Dedifferentiated amniotic fluid mesenchymal stem cell (primary cell): ENCODE results near the gene CD72.
"Not testable (repeated sequence)": the region's sequence is repeated elsewhere in the genome, so short reads cannot be mapped to it uniquely, and the experiment has no call there.

Experiments
- DNase-seq: peaks from one replicate; pipeline ENCODE4 v3.0.0-alpha.2; 2016; ENCODE audit errors: extremely low spot score

Gene CD72

DNA sequence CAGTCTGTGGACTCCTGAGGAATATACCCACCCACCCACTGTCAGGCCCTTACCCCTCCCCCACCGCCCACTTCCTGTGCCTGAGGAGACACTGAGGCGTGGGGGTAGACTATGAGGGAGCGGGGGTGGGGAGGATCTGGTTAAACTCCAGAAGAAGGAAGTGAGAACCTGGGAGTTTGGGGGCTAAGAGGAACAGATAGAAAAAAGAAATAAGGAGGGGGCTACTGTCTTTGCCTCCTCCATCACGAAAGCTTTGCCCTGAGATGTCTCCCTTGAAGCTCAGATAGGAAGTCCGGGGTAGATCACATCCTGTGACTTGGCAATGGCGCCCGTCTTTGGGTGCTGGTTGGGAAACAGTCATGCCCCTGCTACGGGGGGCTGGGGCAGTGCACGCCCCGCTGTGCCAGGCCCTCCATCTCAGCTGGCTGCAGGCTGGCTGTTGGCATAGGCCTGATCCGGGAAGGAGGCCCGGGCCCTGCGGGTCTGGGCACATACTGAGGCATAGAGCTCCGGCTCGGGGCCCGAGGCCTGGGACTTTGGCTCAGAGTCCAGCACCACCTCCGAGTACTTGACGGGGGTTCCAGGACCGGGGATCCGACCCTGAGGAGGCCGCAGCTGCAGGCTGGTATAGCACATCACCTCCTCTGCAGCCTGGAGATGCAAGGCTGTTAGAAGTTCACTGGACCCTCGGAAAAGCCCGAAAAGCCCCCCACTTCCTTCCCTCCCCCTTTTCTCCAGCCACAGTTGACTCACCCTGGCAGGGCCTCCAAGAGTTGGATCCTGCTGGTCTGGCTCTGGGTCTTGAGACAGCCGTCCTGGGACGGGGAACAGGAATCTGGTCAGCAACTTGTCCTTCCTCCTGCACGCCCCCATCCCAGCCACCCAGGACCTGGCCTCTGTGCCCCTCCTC, 31.5 kb upstream of the CD72 start:
- DNase-seq = no peak

DNA sequence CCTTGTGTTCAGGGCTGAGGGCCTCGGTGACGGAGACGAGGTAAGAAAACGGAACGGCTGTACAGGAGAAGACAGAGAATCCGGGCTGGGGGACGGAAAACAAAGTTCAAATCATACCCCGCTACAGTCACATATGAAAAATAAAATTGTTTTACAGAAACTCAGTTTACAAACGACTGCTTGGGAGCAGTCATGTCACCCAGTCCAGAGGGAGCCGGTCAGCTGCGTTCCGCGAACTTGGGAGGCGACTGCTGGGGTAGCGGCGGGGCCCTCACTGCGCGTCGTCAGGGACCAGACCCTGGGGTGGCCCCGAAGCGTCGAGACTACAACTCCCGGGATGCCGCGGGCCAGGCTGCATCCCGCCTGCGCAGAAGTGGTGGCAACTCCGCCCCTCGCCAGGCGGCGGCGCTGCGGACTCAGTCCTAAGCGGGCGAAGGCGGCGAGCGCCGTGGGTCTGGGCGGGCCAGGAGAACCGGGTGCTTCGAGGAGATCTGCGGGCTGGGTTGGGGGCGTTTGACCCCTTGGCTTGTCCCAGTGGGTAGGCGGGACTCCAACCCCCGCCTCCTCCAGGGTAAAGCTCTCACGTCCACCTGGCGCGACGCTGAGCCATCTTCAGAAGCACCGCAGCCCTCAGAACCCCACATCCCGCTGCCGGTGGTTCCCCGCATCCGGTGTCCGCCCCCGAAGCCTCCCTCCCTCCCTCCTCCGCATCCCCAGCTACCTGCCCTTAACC, 28.5 kb upstream of the CD72 start:
- DNase-seq = peak; percentile 92

DNA sequence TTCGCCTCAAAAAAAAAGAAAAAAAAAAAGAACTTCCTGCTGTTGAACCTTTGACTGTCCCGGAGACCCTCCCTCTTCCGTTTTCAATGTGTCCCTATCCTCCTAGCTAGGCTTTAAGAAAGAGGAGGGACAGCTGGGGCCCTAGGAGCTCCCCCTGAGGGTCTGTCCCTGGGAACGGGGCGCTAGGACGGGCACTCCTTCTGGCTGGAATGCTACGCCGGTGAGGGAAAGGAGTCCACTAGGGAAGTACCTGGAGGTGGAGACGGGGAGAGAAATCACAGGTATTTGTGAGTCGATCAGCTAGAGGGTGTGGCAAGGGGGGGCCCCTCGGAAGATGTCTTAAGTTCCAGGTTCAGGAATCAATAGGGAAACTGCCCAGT, 27.9 kb upstream of the CD72 start:
- DNase-seq = no peak

DNA sequence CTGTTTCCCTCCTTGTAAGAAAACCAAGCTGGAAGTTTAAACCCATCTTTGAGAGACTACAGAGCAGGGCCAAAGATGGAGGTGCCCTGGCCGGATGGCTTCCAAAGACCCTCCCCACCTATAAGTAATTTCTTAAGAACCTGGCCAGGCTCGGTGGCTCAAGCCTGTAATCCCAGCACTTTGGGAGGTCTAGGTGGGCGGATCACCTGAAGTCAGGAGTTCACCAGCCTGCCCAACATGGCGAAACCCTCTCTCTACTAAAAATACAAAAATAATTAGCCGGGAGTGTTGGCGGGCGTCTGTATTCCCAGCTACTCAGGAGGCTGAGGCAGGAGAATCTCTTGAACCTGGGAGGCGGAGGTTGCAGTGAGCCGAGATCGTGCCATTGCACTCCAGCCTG, 27.5 kb upstream of the CD72 start:
- DNase-seq = not testable (repeated sequence)

DNA sequence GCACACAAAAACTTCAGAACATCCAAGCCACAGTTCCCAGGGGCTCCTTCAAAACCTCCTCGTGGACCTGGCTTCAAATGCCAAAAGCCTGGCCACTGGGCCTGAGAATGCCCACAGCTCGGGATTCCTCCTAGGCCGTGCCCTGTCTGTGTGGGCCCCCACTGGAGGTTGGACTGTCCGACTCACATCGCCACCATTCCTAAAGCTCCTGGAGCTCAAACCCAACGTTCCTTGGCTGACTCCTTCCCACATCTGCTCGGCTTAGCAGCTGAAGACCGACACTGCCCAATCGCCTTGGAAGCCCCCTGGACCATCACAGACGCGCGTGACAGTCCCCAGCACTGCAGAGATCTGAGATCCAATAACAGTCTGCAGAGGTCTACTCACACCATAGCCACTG, 24.8 kb upstream of the CD72 start:
- no peak for DNase-seq

DNA sequence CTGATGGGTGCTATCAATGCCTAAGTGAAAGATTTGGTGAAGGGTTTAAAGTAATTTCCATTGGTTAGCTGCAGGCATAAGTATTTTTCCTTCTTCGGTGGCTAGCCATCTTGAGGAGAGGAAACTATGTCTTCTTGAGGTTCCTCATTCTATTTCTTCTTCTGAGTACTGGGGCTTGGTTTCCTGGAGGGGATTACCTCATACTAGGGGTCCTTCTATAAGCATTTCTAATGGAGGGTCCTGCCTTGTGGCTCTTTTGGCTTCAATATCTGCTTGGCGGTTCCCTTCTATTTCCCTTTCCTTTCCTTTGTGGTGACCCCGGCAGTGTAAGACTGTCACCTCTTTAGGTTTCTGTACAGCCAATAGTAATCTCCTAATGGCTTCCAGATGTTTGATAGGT, 23.3 kb upstream of the CD72 start:
- DNase-seq = not testable (repeated sequence)

DNA sequence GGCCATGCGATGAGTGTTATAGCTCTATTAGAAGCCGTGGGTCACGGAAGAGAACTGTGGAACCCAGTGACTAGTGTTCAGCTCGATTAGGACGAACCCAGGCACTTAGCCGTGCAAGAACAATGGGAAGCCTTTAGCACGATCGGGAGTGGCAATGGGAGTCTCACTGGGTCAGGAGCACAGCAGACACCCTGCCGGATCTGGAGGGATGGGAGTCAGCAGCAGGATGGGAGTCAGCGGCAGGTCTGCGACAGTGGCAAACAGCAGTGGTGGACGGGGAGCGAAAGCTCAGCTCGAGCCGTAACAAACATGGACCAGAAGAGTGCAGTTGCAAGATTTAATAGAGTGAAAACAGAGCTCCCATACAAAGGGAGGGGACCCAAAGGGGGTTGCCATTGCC, 22.2 kb upstream of the CD72 start:
- DNase-seq = not testable (repeated sequence)

DNA sequence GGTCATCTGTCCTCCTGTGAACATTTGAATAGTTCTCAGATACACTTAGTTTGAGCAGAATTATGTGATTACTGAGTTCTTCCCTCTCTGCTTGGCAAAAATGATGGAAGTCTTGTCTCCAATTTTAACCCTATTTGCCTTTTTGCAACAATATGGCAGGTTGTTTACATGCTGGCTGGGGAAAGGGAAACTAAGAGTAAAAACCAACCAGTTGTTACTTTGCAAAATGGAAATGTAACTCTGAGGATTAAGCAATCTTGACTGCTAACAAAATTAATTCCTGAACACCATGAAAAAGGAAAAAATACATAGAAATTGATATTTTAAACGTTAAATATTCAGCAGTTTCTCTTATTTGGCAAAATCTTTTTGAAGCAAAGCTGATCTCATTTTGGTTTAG, 21.4 kb upstream of the CD72 start:
- DNase-seq = no peak

DNA sequence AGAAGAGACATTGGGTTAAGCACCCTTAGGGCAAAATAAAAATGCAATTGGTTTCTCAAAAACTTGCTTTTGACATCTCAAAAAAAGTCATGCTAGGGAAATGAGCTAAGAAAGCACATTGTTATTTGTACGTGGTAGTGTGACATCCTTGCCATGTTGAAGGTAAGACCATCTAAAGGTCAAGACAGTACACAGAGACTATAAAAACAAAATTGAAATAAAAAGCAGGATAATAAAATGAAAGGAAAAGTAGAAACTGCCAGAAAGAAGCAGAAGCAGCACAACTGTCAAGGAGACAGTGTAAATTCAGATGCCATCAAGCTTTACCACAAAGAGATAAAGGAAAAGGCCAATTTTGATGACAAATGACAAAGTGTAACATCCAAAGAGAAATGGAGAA, 21.0 kb upstream of the CD72 start:
- DNase-seq = not testable (repeated sequence)

DNA sequence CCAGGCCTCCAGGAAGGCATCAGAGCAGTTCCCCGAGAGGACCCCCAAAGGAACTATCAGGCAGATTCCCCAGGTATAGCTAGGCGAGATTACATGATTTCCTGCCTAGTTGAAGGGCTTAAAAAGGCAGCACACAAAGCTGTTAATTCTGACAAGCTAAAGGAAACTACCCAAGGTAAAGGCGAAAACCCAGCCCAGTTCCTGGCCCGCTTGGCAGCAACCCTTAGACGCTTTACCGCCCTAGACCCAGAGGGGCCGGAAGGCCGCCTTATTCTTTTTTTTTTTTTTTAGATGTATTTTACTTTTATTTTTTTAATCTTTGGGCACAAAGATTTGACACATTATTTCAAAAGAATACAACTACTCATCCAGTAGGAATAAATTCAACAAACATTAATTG, 20.5 kb upstream of the CD72 start:
- DNase-seq = not testable (repeated sequence)

DNA sequence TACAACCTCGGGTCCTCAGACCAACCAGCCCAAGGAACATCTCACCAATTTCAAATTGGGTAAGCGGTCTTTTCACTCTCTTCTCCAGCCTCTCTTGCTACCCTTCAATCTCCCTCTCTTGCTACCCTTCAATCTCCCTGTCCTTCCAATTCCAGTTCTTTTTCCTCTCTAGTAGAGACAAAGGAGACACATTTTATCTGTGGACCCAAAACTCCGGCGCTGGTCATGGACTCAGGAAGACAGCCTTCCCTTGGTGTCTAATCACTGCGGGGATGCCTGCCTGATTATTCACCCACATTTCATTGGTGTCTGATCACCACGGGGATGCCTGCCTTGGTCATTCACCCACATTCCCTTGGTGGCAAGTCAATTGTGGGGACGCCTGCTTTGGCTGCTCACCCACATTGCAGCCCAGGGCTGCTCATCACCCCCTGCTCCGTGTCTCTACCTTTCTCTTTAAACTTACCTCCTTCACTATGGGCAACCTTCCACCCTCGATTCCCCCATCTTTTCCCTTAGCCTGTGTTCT, 19.3 kb upstream of the CD72 start:
- DNase-seq = not testable (repeated sequence)

DNA sequence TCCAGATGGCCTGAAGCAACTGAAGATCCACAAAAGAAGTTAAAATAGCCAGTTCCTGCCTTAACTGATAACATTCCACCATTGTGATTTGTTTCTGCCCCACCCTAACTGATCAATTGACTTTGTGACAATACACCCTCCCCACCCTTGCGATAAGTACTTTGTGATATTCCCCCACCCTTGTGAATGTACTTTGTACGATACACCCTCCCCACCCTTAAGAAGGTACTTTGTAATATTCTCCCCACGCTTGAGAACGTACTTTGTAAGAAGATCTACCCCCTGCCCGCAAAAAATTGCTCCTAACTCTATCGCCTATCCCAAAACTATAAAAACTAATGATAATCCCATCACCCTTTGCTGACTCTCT, 18.6 kb upstream of the CD72 start:
- DNase-seq = not testable (repeated sequence)

DNA sequence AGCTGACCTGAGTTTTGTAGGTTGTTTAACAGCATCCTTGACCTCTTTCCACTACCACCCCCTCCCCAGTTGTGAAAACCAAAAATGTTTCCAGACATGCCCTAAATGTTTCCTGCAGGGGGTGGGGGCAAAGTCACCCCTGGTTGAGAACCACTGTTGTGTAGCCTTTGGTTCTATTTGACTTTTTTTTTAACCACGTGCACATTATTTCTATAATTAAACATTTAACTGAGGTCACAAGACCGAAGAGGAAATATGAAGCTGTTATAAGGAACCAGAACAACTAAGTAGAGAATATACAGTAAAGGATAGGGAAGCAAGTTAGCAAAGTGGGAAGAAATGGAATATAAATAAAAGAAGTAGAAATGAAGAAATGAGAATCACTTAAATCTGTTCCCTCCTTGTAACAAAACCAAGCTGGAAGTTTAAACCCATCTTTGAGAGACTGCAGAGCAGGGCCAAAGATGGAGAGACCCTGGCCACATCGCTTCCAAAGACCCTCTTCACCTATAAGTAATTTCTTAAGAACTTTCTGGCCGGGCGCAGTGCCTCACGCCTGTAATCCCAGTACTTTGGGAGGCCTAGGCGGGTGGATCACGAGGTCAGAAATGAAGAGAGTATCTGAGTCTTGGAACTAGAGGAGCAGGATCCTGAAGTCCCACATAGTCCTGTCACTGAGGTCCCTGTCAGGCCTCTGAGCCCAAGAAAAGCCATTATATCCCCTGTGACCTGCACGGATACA, 18.1 kb upstream of the CD72 start:
- DNase-seq = no peak

DNA sequence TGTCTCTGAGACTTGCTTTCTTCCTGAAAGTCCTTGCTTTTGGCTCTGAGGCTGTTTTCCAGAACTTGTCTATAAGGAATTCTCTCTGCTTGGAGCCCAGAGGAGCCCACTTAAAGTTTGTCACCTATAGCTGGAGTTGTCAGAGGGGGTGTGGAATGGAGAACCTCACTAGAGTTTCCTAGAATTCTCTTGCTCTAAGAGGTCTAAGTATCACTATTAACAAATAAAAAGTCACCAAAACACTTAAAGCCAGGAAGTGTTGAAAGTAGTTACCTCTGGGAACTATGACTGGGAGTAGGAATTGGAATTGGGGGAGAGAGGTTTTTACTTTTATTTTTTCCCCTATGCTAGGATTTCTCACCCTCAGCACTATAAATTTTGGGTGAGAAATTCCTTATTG, 17.5 kb upstream of the CD72 start:
- DNase-seq = no peak

DNA sequence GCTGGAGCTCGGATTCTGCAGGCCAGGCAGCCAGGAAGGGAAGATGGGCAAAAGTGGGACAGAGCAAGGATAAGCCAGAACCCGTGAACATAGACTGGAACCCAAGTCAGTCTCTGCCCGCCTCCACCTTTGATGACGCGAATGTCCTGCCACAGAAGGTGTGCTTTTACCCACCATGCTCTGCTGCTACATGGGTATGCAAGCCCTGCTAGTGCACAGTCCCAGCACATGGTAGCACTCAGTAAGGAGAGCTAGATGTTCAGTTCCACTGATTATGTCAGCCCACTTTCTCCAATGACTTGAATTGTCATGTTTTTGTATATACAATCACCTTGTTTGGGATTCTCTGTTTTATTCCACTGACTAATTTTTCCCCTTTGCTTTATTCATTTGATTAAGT, 11.4 kb upstream of the CD72 start:
- DNase-seq = no peak

DNA sequence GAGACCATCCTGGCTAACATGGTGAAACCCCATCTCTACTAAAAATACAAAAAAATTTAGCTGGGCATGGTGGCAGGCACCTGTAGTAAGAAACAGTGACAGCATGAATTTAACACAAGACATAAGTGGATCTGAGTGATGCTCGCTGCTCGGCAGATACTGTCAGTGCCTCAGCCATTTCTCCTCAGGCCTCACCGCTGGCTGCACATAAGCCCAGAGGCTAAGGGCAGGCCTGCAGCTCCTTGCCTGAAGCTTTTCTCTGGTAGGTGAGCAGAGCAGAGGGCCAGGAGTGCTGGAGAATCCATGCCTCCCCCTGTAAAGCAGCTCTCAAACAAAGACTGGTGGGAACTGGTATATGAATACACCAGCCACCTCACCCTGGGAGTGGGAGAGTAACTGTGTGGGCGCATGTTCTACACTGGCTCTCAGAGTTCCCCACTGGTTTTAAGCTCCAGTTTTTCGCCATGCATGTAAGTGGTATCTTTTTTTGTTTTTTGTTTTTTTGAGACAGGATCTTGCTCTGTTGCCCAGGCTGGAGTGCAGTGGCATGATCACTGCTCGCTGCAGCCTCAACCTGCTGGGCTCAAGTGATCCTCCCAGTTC, 10.3 kb upstream of the CD72 start:
- DNase-seq = no peak

DNA sequence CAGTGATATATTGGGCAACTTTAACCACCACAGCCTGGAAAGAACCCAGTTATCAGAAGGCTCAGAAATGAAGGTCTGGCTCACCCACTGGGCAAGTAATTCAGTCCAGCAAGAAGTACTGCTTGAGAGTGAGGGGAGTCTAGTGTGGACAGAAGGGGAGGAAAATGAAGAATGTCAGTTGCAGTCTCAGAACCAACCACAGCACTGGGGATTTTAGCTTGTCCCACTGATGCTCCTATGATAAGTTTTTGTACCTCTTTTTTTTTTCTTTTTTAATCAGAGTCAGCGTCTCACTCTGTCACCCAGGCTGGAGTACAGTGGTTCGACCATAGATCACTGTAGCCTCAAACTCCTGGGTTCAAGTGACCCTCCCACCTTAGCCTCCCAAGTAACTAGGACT, 9.4 kb upstream of the CD72 start:
- DNase-seq = no peak

DNA sequence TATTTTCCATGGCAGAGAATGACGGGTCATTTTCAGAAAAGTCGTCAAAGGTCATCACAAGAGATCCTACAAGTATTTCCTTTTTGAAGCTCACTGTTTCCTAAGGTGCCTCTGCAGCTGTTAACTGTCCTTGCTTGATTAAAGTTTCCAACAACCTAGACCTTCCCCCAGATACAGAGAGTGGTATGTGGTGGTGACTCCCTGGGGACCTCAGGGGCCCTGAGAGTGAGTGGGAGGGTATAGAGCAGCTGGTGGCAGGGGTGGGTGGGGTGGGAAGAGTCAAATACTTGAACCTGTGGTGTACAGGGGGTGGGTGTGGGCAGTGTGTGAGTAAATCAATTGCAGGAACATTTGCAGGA, 1.6 kb upstream of the CD72 start:
- no peak for DNase-seq

DNA sequence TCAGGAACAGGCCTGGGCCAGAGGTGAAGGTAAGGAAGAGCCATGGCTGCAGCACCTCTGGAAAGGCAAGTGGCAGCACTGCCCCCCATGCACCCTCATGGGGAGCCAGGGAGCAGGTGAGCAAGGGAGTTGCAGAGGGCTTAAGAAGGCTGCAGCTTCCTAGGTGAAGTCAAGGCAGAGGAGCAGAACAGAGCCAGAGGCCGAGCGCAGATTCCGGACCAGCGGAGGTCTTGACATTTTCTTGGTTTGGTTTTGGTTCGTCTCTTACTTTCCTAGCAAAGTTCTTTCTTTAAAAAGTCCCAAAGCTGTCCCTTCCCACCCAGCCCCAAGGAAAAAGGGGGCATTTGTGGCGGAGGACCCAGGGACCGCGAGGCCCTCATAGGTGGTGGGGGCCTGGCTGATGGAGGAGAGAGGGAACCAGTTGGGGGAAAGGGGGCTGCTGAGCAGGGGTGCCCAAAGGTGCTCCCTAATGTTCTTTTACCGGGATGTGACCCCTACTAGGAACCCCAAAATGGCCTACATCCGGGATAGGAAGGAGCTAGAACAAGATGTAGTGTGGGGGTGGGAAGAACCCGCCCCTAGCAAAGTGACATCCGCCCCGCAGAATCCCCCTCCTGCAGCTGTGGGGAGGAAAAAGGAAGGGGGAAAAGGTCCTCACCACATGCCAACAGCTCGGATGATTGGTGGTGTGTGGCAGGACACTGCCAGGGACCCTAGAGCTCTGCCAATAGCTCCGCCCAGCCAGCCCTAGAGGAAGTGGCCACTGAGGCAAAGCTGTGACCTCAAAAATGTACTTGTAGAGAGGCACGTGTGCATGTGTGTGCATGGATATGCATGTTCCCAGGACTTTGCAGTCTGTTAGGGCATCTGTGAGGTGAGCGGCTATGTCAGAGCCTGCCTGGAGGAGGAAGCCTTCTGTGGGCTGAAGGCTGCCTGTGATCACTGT, 914 bp upstream of the CD72 start:
- no peak for DNase-seq

DNA sequence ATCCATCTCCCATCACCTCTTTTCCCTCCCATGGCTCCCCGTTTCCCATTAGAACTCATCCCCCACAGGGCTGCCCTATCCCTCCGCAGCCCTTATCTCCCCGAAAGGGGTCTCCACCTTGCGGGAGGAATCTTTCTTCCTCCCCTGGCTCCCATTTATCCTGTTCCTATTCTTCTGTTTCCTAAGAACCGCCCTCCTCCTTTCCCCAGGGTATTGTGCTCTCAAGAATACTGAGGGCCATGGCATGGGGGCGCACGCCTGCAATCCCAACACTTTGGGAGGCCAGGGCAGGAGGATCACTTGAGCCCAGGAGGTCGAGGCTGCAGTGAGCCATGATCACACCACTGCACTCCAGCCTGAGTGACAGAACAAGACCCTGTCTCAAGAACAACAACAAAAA, 665 bp downstream of the CD72 start:
- DNase-seq = no peak
